SK-N-SH (cell line): ENCODE measurements around the gene UGT1A3.

Source experiments
- EP300 ChIP-seq, 2 experiments: IDR thresholded peaks; 2 replicates each; pipeline versions ENCODE4 v1.4.0 to v1.6.1; 2012; ENCODE audit warnings: borderline replicate concordance in 1 of 2, low read depth in 1 of 2, low read length in 1 of 2
- GATA2 ChIP-seq: sonication (generic); formaldehyde crosslinking; IDR thresholded peaks from 2 replicates; pipeline ENCODE4 v1.5.0; 2020; ENCODE audit warnings: mild to moderate bottlenecking, missing genetic modification reagents
- JUND ChIP-seq: IDR thresholded peaks from 2 replicates; pipeline ENCODE4 v1.4.0; 2012
- MXI1 ChIP-seq: IDR thresholded peaks from 2 replicates; pipeline ENCODE4 v1.6.1; 2012; ENCODE audit warnings: mild to moderate bottlenecking, low read depth, low read length, improper control_type of control experiment
- RCOR1 ChIP-seq: fragments of 150-350 bp; IDR thresholded peaks from 2 replicates; pipeline ENCODE4 v1.6.1; 2017; ENCODE audit warnings: antibody characterized with exemption, low read length
- TCF12 ChIP-seq: IDR thresholded peaks from 2 replicates; pipeline ENCODE4 v1.4.0; 2012
- TEAD4 ChIP-seq: IDR thresholded peaks from 2 replicates; pipeline ENCODE4 v1.4.0; 2012; ENCODE audit warnings: mild to moderate bottlenecking, borderline replicate concordance; ENCODE audit not compliant: insufficient read depth
- TF ChIP-seq, protein P1 (sequence below): fragments of 200-600 bp; sonication (generic); IDR thresholded peaks from 2 replicates; pipeline ENCODE4 v1.6.1; 2017; ENCODE audit warnings: antibody characterized with exemption, mild to moderate bottlenecking, moderate library complexity
- TF ChIP-seq, protein P2 (sequence below): fragments of 150-350 bp; IDR thresholded peaks from 2 replicates; pipeline ENCODE4 v1.6.1; 2017; ENCODE audit warnings: antibody characterized with exemption, low read length, low read depth, borderline replicate concordance
- TF ChIP-seq, protein P3 (sequence below): IDR thresholded peaks from 2 replicates; pipeline ENCODE4 v1.4.0; 2012; ENCODE audit warnings: low read depth, borderline replicate concordance

DNA sequence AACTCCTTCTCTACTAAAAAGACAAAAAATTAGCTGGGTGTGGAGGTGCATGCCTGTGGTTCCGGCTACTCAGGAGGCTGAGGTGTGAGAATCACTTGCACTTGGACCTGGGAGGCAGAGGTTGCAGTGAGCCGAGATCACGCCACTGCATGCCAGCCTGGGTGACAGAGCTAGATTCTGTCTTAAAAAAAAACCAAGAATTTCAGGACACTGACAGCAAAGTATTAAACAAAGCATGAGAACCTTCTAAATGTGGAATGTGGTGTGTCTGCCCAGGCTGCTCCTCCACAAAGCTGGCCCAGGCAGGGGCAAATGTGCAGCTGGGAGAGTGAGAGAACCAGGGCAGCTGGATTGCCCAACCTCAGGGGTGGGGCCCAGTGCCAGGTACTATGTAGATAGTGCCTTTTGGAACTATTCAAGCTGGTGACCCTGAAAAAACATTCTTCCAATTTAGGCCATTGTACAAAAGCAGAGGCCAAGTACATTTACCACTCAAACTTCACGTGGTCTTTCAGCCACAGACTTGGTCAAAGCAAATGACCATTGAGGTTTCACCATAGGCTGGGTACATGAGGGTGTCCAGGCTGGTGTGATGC, 22.8 kb upstream of the UGT1A3 start:
- TF ChIP-seq, protein P1, sequence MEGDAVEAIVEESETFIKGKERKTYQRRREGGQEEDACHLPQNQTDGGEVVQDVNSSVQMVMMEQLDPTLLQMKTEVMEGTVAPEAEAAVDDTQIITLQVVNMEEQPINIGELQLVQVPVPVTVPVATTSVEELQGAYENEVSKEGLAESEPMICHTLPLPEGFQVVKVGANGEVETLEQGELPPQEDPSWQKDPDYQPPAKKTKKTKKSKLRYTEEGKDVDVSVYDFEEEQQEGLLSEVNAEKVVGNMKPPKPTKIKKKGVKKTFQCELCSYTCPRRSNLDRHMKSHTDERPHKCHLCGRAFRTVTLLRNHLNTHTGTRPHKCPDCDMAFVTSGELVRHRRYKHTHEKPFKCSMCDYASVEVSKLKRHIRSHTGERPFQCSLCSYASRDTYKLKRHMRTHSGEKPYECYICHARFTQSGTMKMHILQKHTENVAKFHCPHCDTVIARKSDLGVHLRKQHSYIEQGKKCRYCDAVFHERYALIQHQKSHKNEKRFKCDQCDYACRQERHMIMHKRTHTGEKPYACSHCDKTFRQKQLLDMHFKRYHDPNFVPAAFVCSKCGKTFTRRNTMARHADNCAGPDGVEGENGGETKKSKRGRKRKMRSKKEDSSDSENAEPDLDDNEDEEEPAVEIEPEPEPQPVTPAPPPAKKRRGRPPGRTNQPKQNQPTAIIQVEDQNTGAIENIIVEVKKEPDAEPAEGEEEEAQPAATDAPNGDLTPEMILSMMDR, result no peak
- TF ChIP-seq TCF12 (no peak), TEAD4 (no peak), RCOR1 (no peak), EP300 (IDR thresholded peaks at IDR 0.05; ENCODE audit: borderline replicate concordance in 1 of 2, low read depth in 1 of 2, low read length in 1 of 2) (no peak), JUND (no peak), MXI1 (no peak), GATA2 (CRISPR knock-in tag) (no peak)
- TF ChIP-seq, protein P2, sequence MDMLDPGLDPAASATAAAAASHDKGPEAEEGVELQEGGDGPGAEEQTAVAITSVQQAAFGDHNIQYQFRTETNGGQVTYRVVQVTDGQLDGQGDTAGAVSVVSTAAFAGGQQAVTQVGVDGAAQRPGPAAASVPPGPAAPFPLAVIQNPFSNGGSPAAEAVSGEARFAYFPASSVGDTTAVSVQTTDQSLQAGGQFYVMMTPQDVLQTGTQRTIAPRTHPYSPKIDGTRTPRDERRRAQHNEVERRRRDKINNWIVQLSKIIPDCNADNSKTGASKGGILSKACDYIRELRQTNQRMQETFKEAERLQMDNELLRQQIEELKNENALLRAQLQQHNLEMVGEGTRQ, result no peak
- TF ChIP-seq, protein P3, sequence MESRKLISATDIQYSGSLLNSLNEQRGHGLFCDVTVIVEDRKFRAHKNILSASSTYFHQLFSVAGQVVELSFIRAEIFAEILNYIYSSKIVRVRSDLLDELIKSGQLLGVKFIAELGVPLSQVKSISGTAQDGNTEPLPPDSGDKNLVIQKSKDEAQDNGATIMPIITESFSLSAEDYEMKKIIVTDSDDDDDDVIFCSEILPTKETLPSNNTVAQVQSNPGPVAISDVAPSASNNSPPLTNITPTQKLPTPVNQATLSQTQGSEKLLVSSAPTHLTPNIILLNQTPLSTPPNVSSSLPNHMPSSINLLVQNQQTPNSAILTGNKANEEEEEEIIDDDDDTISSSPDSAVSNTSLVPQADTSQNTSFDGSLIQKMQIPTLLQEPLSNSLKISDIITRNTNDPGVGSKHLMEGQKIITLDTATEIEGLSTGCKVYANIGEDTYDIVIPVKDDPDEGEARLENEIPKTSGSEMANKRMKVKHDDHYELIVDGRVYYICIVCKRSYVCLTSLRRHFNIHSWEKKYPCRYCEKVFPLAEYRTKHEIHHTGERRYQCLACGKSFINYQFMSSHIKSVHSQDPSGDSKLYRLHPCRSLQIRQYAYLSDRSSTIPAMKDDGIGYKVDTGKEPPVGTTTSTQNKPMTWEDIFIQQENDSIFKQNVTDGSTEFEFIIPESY, result no peak
